ENCODE data around the gene ASPDH.

The ASPDH gene

DNA sequence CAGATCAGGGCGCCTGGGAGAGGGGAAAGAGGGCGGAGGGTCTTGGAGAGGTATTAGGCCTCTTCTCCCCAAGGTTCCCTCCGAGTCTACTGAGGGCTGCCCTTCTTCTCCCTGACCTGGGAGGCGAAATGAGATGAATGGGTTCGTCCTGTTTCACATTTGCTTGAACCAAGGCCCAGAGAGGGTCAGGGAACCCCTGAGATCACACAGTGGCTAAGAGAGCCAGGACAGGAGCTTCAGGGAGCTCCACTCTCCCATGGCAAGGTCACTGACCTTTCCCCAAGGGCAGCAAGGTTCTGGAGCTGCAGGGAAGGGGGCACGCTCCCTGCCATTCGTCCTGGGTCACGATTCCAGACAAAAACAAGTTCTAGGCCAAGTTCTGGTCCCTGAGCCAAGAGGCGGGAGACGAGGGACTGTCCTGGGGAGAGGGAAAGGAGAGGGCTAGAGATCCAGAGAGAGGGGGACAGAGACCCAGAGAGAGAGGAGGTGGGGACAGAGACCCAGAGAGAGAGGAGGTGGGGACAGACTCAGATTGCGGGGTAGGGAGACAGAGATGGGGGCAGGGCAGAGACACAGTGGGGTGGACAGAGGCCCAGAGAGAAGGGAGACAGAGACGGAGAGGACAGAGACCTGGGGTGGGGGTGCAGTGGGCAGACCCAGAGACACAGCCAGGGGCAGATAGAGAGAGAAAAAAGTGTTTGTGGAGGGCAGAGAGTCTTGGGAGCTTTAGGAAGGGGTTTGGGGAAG lies 541 bp downstream of the ASPDH start:
- no peak for DNase-seq

- DNase-seq, result no peak
These were observed 1.4 kb downstream of the ASPDH start for GRCh38 chr19:50512112-50512998.

- DNase-seq, result peak; percentile 99
These were observed 2.5 kb downstream of the ASPDH start, which contains the start of gene JOSD2 for GRCh38 chr19:50511069-50511822. TSS of gene JOSD2 (minus strand) at chr19:50511191. CDS start at chr19:50510431, 760 bp downstream.

DNA sequence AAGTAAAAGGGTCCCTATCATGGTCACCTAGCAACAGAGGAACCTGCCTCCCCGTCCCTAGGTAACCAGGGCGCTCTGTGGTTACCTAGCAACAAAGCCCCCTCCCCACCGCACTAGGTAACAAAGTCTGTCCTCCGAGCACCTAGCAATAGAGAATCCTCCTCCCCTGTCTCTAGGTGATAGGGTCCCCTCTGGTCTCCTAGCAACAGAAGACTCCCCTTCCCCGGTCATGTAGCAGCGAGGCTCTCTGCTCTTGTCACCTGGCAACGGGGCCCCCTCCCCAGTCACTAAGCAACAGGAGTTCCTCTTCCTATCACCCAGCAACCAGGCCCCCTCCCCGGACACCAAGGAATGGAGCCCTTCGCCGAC lies 3.0 kb downstream of the ASPDH start:
- DNase-seq, result no peak

DNA sequence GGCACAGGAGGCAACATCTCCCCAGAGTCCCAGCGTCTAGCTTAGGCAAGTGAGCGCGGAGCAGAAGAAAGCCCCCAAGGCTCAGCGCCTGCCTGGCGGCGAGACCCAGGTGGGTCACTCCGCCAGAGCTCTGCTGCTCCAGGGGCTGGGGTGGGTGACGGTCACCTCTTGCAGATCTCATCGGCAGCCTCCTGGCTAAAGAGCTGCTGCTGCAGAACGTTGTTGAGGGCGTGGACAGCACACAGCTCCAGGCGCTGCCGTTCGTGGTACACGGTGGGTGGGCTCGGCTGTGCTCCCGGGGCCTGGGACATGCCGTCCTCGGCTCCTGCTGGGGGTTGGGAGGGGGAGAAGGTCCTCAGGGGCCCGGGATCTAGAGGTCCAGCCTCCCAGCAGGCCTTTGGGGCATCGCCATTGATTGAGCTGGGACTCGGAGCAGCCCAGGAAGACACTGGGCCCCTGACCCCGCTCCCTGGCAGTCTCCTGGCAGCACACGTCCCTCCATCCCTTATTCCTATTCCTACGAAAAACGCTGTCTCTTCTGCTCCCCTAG lies 3.5 kb downstream of the ASPDH start:
- DNase-seq, result no peak

- no peak for DNase-seq
These were observed 4.3 kb downstream of the ASPDH start for GRCh38 chr19:50509366-50509765.

GRCh38 chr19:50508843-50509190 lies 4.9 kb downstream of the ASPDH start:
- DNase-seq, result no peak

DNA sequence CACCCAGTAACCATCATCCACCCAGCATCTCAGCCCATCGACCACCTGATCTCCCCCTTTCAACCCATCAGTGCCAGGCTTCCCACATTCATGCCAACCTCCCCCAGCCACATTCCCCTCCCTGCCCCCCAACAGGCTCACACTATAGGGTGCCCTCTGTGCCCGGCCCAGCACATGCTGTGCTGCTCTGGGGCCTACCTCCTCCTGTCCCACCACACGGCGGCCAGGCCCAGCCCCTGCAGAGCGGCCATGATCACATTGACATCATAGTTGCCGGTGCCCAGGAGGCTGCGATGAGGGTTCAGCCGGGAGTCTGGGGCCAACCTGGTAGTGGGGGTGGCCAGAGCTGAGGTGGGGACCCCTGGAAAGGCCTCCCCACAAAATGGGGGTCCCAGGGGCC lies 6.3 kb downstream of the ASPDH start:
- DNase-seq, result no peak

GRCh38 chr19:50506700-50507099 lies 7.0 kb downstream of the ASPDH start:
- DNase-seq, result no peak

DNA sequence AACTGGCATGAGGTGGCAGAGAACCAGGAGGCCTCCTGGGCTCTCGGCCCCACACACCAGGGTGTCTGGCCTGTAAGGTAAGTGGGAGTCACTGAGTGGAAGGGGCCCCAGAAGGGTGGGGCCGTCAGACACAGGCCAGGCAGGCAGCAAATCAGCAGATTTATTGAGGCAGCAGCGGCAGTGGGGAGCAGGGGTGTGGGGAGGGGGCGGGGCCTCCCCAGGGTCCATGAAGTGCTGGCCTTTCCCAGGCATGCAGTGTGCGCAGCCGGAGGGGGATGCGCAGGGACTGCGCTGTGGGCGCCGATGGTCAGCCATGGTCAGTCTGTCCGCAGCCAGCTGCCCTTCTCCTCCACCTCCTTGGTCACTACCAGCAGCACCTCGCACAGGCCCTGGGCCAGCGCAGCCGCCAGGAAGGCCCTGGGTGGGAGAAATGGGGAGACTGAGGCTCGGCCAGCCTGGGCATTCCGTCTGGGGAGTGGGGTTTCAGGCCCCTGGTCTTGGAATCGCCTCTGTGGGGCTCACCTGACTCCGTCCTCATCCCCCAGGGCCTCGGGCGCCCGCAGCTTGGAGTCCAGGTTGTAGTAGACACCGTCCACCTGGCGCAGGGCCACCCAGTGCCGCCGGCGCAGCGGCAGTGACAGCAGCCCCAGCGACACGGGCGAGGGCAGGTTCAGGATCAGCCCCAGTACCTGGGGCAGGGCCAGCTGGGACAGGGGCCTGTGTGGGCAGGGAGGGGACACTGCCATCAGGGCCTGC lies 7.7 kb downstream of the ASPDH start:
- no peak for DNase-seq

GRCh38 chr19:50501568-50502475 lies 11.9 kb downstream of the ASPDH start:
- no peak for DNase-seq

DNA sequence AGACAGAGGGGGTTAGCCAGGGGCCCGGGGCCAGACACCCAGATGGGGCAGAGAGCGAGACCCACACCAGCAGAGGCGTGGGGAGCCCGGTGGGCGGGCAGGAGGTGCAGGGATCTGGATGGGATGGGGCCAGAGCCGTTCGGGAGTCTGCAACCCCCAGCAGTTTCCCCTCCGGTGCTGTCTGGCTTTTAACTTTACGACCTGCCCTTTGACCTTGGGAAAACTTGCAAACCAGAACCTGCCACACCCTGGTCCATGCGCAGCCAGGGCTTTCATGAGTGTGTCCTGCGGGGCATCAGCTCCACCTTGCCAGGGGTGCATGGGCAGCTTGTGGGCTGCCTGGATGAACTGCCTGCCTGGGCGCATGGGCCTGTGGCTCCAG lies 12.5 kb downstream of the ASPDH start:
- no peak for DNase-seq

GRCh38 chr19:50500753-50501151 lies 13.0 kb downstream of the ASPDH start:
- no peak for DNase-seq

DNA sequence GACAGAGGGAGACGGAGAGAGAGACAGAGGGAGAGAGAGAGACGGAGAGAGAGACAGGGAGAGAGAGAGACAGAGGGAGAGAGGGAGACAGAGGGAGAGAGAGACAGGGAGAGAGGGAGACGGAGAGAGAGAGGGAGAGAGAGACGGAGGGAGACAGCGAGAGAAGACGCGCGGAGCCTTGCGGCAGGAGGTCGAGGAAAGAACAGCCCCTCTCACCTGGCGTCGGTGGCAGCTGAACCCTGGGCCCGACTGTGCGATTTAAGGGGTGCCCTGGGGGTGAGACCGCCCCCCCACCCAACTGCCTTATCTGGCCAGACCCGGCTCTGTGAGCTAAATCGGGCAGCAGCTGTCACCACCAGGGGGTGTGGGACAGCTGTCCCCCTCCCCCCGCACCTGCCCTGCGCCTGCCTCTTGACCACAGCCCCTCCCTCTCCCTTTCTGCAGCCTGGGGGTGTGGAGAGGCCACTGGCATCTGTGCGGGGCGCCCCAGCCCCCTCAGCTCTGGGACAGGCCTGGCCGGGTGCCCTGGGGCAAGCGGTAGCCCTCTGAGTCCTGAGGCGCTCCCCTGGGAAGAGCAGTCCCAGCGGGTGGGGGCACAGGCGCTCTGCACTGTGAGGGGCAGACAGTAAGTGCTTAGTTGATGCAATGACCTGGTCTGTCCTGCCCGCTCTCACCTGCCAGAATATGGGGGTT lies 13.5 kb downstream of the ASPDH start:
- no peak for DNase-seq

- DNase-seq, result no peak
These were observed 15.3 kb downstream of the ASPDH start for GRCh38 chr19:50498219-50499056.

DNA sequence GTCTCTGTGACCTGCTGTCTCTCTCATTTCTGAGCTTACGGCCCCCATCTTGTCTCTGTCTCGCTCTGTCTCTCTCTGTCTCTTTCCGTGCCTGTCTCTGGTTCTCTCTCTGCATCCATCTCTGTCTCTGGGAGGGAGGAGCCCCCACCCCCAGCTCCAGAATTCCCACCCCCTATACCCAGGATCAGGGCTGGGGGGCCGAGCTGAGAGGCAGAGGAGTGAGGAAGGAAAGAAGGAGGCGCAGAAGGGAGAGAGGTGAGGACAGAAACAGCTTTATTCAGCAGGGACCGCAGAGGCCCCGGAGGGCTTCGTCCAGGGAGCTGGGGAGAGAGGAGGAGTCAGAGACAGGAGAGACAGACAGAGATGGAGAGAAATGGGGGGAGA lies 16.7 kb downstream of the ASPDH start:
- no peak for DNase-seq

DNA sequence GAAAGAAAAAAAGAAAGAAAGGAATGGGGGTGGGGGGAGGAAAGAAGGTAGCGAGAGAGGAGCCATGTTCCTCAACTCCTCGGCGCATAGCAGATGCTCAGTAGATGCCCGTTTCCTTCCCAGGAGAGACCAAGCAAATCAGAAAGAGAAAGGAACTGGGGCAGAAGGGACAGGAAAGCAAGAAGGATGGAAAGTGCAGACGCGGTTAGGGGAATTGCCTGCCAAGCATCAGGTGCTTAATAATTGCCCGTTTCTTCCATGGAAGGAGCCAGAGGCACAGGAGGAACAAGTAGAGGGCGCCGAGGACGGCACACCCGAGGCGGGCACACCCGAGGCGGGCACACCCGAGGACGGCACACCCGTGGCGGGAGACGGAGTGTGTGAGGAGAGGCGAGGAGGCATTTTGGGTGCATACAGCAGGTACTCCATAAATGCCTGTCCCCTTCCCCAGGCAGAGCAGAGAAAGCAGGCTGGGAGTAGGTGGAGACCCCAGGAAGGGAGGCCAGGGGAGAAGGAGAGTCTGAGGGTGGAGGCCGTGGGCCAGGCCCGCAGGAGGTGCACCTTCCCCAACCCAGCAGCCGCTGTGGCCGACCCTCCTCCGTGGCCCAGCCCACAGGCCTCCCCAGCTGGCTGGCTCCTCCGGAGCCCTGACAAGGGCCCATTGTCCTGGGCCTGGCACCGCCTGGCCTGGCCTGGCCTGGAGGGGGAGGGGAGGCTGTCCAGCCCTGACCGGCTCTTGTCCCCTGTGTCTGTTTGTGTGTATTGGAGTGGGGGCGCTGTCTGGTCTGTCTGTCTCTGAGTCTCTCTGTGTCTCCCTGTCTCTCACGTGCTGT lies 17.3 kb downstream of the ASPDH start:
- DNase-seq, result no peak

GRCh38 chr19:50495020-50495531 lies 18.6 kb downstream of the ASPDH start:
- no peak for DNase-seq
